GM19035 (cell line): Measurements from ENCODE around the gene TLL2.

Experiments
- ATAC-seq: cut with Tn5 transposase; IDR thresholded peaks from one replicate; pipeline ENCODE4 v1.9.1; 2021; ENCODE audit not compliant: unreplicated experiment

TLL2 gene

GRCh38 chr10:96468845-96469244, 44.9 kb downstream of the TLL2 start:
- no peak for ATAC-seq

GRCh38 chr10:96465599-96465998, 48.1 kb downstream of the TLL2 start:
- no peak for ATAC-seq

- no peak for ATAC-seq
These were observed 50.2 kb downstream of the TLL2 start for GRCh38 chr10:96463562-96463961.

- ATAC-seq = no peak
These were observed 51.0 kb downstream of the TLL2 start for GRCh38 chr10:96462606-96463151.

GRCh38 chr10:96460316-96460715, 53.4 kb downstream of the TLL2 start:
- no peak for ATAC-seq

- no peak for ATAC-seq
These were observed 56.4 kb downstream of the TLL2 start for GRCh38 chr10:96457341-96457740.

GRCh38 chr10:96456296-96456840, 57.4 kb downstream of the TLL2 start:
- ATAC-seq = no peak

GRCh38 chr10:96453856-96454583, 59.7 kb downstream of the TLL2 start:
- ATAC-seq = no peak

- ATAC-seq = no peak
These were observed 61.1 kb downstream of the TLL2 start for GRCh38 chr10:96452494-96453153.

GRCh38 chr10:96450529-96451207, 63.1 kb downstream of the TLL2 start:
- ATAC-seq = no peak

GRCh38 chr10:96448558-96448957, 65.2 kb downstream of the TLL2 start:
- ATAC-seq = no peak

- no peak for ATAC-seq
These were observed 65.7 kb downstream of the TLL2 start for GRCh38 chr10:96448021-96448457.

GRCh38 chr10:96446966-96447596, 66.6 kb downstream of the TLL2 start:
- ATAC-seq = no peak

GRCh38 chr10:96441987-96442643, 71.6 kb downstream of the TLL2 start:
- ATAC-seq = no peak

GRCh38 chr10:96441322-96441885, 72.3 kb downstream of the TLL2 start:
- ATAC-seq = no peak

GRCh38 chr10:96440361-96441292, 73.1 kb downstream of the TLL2 start:
- ATAC-seq = no peak

GRCh38 chr10:96439725-96440124, 74.0 kb downstream of the TLL2 start:
- no peak for ATAC-seq

- no peak for ATAC-seq
These were observed 77.7 kb downstream of the TLL2 start for GRCh38 chr10:96436035-96436434.
